HCT116 (cell line): ENCODE results near the gene RFTN1. TPM values are rescaled to one million over a fixed set of nuclear protein-coding genes. Genes with fewer than 3 reads are reported as not detected.

ENCODE experiments used
- ATAC-seq: fragments of 200-7000 bp; cut with Tn5 transposase; 2 replicates; pipeline ENCODE4 v1.9.1; 2020; ENCODE audit warnings: mild to moderate bottlenecking, moderate library complexity
- BruUV-seq: library from RNA; stranded (reverse); fragments of 400-500 nt; replicated peaks from 2 replicates; lab custom pipeline; 2021; lab: Mats Ljungman, UMichigan
- CTCF ChIA-PET: fragments of 300-600 bp; sonication (Branson Sonifier 250); formaldehyde crosslinking; loops from one replicate; lab custom pipeline; 2021; ENCODE audit warnings: antibody characterized with exemption; lab: Charles Lee
- POLR2A ChIA-PET: fragments of 300-600, 350-600 bp; sonication (Branson Sonifier 250); formaldehyde crosslinking; loops from one replicate; lab custom pipeline; 2021; ENCODE audit warnings: antibody characterized with exemption; lab: Charles Lee
- RAD21 ChIA-PET, 2 experiments: fragments of 300-600 bp; sonication (Branson Sonifier 250); formaldehyde crosslinking; loops; one replicate each; lab custom pipeline; 2023; ENCODE audit warnings: low total read pairs in 2 of 2; ENCODE audit not compliant: uncharacterized antibody in 2 of 2, unreplicated experiment in 2 of 2, low non-redundant PET in 1 of 2; lab: Charles Lee
- DNase-seq: peaks from one replicate; pipeline ENCODE4 v3.0.0-alpha.2; 2010; ENCODE audit warnings: low read depth, low spot score
- H2AFZ ChIP-seq: fragments of 200-600 bp; shearing (Covaris generic), sonication (generic); 2 replicates; pipeline ENCODE4 v1.6.1; 2017; ENCODE audit warnings: low read depth, mixed run types, mixed read lengths, antibody characterized with exemption, low read length; ENCODE audit not compliant: poor library complexity, severe bottlenecking
- H3K27ac ChIP-seq: 2 replicates; pipeline ENCODE4 v1.5.1; 2012; ENCODE audit warnings: low read depth, low read length
- H3K27me3 ChIP-seq: fragments of 200-600 bp; sonication (generic); 2 replicates; pipeline ENCODE4 v1.6.1; 2016; ENCODE audit warnings: mixed run types, low read length, mixed read lengths; ENCODE audit not compliant: insufficient read depth
- H3K36me3 ChIP-seq, 2 experiments: fragments of 200-500 bp in 1 of 2; fragments of 200-600 bp in 1 of 2; sonication (Bioruptor generic) in 1 of 2; sonication (generic) in 1 of 2; 2 replicates each; pipeline versions ENCODE4 v1.5.1 to v1.6.1; 2014 to 2016; ENCODE audit warnings: low read length in 2 of 2, inconsistent platforms in 1 of 2, mixed read lengths in 1 of 2, mixed run types in 1 of 2; ENCODE audit not compliant: insufficient read depth in 2 of 2, control insufficient read depth in 1 of 2
- H3K4me1 ChIP-seq, 2 experiments: fragments of 200-600 bp in 1 of 2; sonication (generic) in 1 of 2; 2 replicates each; pipeline versions ENCODE4 v1.5.1 to v1.6.1; 2012 to 2017; ENCODE audit warnings: low read length in 2 of 2, inconsistent platforms in 1 of 2, mild to moderate bottlenecking in 1 of 2, mixed read lengths in 1 of 2, mixed run types in 1 of 2, moderate library complexity in 1 of 2; ENCODE audit not compliant: insufficient read depth in 2 of 2, control insufficient read depth in 1 of 2
- H3K4me2 ChIP-seq: fragments of 200-600 bp; sonication (generic); 2 replicates; pipeline ENCODE4 v1.6.1; 2017; ENCODE audit warnings: mixed run types, low read length, mixed read lengths
- H3K4me3 ChIP-seq, 2 experiments: fragments of 200-600 bp in 1 of 2; sonication (generic) in 1 of 2; replicated peaks in 1 of 2; 2 replicates each; pipeline ENCODE4 v1.5.1; 2011 to 2016; ENCODE audit warnings: low read length in 2 of 2, control low read depth in 1 of 2, low read depth in 1 of 2, mild to moderate bottlenecking in 1 of 2, mixed read lengths in 1 of 2, mixed run types in 1 of 2
- H3K79me2 ChIP-seq: fragments of 200-600 bp; sonication (generic); 2 replicates; pipeline ENCODE4 v1.6.1; 2017; ENCODE audit warnings: mild to moderate bottlenecking, mixed run types, low read length, moderate library complexity, mixed read lengths; ENCODE audit not compliant: insufficient read depth
- H3K9ac ChIP-seq: fragments of 200-600 bp; sonication (generic); 2 replicates; pipeline ENCODE4 v1.6.1; 2016; ENCODE audit warnings: low read length, mixed read lengths
- H3K9me2 ChIP-seq: fragments of 200-600 bp; sonication (generic), shearing (Covaris generic); 2 replicates; pipeline ENCODE4 v1.6.1; 2017; ENCODE audit warnings: mixed run types, mild to moderate bottlenecking, moderate library complexity; ENCODE audit not compliant: insufficient read depth
- H3K9me3 ChIP-seq, 2 experiments: fragments of 200-500 bp in 1 of 2; fragments of 200-600 bp in 1 of 2; sonication (Bioruptor generic) in 1 of 2; sonication (generic) in 1 of 2; 2 replicates each; pipeline ENCODE4 v1.6.1; 2014 to 2017; ENCODE audit warnings: low read length in 2 of 2, mixed read lengths in 2 of 2, inconsistent platforms in 1 of 2, low read depth in 1 of 2, mild to moderate bottlenecking in 1 of 2, mixed run types in 1 of 2, moderate library complexity in 1 of 2; ENCODE audit not compliant: control insufficient read depth in 1 of 2, insufficient read depth in 1 of 2
- H4K20me1 ChIP-seq: fragments of 200-600 bp; sonication (generic), shearing (Covaris generic); 2 replicates; pipeline ENCODE4 v1.6.1; 2017; ENCODE audit warnings: mixed run types, mild to moderate bottlenecking, moderate library complexity; ENCODE audit not compliant: insufficient read depth
- CBX3 ChIP-seq: IDR thresholded peaks from 2 replicates; pipeline ENCODE4 v1.6.1; 2012; ENCODE audit warnings: low read depth
- CEBPB ChIP-seq: IDR thresholded peaks from 2 replicates; pipeline ENCODE4 v1.6.1; 2012; ENCODE audit warnings: low read depth
- CTCF ChIP-seq, 3 experiments: fragments of 200-600 bp in 1 of 3; sonication (generic) in 1 of 3; IDR thresholded peaks in 2 of 3; conservative IDR thresholded peaks in 1 of 3; 2 replicates each; pipeline ENCODE4 v1.5.1; 2012 to 2017; ENCODE audit warnings: low read depth in 2 of 3, low read length in 2 of 3, antibody characterized with exemption in 1 of 3, borderline replicate concordance in 1 of 3, control low read depth in 1 of 3, mild to moderate bottlenecking in 1 of 3, mixed read lengths in 1 of 3, mixed run types in 1 of 3, moderate library complexity in 1 of 3; ENCODE audit not compliant: insufficient read depth in 1 of 3
- MAX ChIP-seq: IDR thresholded peaks from 2 replicates; pipeline ENCODE4 v1.6.1; 2012
- POLR2A ChIP-seq: IDR thresholded peaks from 2 replicates; pipeline ENCODE4 v1.7.0; 2011; ENCODE audit warnings: borderline replicate concordance; ENCODE audit not compliant: insufficient read depth, insufficient read length; ENCODE audit errors: extremely low read depth
- POLR2AphosphoS5 ChIP-seq: IDR thresholded peaks from 2 replicates; pipeline ENCODE4 v1.6.1; 2011; ENCODE audit warnings: mild to moderate bottlenecking, low read depth, low read length, moderate library complexity
- SIN3A ChIP-seq: IDR thresholded peaks from 2 replicates; pipeline ENCODE4 v1.6.1; 2012; ENCODE audit warnings: low read depth
- SP1 ChIP-seq: IDR thresholded peaks from 2 replicates; pipeline ENCODE4 v1.6.1; 2012; ENCODE audit warnings: low read depth
- TCF7L2 ChIP-seq: IDR thresholded peaks from 2 replicates; pipeline ENCODE4 v1.7.0; 2011; ENCODE audit warnings: borderline replicate concordance, inconsistent platforms; ENCODE audit not compliant: insufficient read depth, insufficient read length; ENCODE audit errors: extremely low read depth
- ZNF274 ChIP-seq: fragments of 200-500 bp; sonication (Bioruptor generic); IDR thresholded peaks from 2 replicates; pipeline ENCODE4 v1.6.1; 2014; ENCODE audit warnings: mild to moderate bottlenecking, low read depth, low read length, inconsistent platforms
- intact Hi-C: fragments of 100-400 bp; cut with micrococcal nuclease; formaldehyde crosslinking; loops from 2 replicates; pipeline ENCODE4 v1.10.0; 2022
- total RNA-seq: library from RNA; stranded (reverse); gene quantifications from one replicate; pipeline ENCODE4 v1.2.1, GENCODE V29; 2021; ENCODE audit not compliant: unreplicated experiment
- TF ChIP-seq, protein P1 (sequence below): IDR thresholded peaks from 2 replicates; pipeline ENCODE4 v1.6.1; 2012
- TF ChIP-seq, protein P2 (sequence below): IDR thresholded peaks from 2 replicates; pipeline ENCODE4 v1.6.1; 2011; ENCODE audit warnings: mild to moderate bottlenecking, low read length, moderate library complexity; ENCODE audit not compliant: insufficient replicate concordance; ENCODE audit errors: extremely low read depth

RFTN1 gene
- total RNA-seq, 1 experiment from 2014 or later: 3.9 TPM

DNA sequence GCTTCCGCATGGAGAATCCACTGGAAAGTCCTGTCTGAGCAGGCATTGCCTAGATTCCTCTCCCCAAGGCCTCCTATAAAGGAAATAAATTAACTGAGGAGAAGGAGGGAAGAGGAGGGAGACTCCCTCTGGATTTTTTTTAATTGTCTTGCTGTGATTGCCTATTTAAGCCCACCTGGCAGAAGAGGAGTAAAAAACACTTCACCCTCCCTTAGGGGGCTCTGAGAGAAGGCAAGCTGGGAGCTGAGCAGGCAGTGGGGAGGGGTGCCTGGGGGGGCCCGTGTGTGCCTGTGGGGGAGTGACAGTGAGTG lies 138.6 kb downstream of the RFTN1 start:
- intact Hi-C loops: no loop called here
- CTCF ChIA-PET: no interaction called here
- RAD21 ChIA-PET: no interaction called here
- Histone ChIP-seq H3K36me3 (no peaks in the 10 kb centered on the region), H3K4me1 (peaks cover 6 to 7% of the 10 kb centered on the region in 2 experiments; a peak in 3 of 4 replicates), H2AFZ (no peak overlapping the region), H3K4me2 (no peak overlapping the region), H3K9me2 (no peaks in the 10 kb centered on the region), H3K27ac (no peak overlapping the region), H3K79me2 (no peaks in the 10 kb centered on the region), H3K9ac (no peak overlapping the region), H4K20me1 (no peaks in the 10 kb centered on the region), H3K9me3 (no peaks in the 10 kb centered on the region), H3K4me3 (no peak overlapping the region), H3K27me3 (no peaks in the 10 kb centered on the region)
- no TSS peak for BruUV-seq
- ATAC-seq (no peak), DNase-seq (no peak)
- TF ChIP-seq ZNF274 (no peak), MAX (no peak), TCF7L2 (no peak), CBX3 (no peak), SIN3A (no peak), POLR2A (no peak), CEBPB (no peak), SP1 (no peak), CTCF (IDR thresholded peaks at IDR 0.05 in 2 of 3, conservative IDR thresholded peaks at IDR 0.05 in 1 of 3; ENCODE audit: borderline replicate concordance in 1 of 3, insufficient read depth in 1 of 3, low read depth in 2 of 3, low read length in 2 of 3) (no peak), POLR2AphosphoS5 (no peak)
- TF ChIP-seq, protein P1, sequence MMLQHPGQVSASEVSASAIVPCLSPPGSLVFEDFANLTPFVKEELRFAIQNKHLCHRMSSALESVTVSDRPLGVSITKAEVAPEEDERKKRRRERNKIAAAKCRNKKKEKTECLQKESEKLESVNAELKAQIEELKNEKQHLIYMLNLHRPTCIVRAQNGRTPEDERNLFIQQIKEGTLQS: no peak
- TF ChIP-seq, protein P2, sequence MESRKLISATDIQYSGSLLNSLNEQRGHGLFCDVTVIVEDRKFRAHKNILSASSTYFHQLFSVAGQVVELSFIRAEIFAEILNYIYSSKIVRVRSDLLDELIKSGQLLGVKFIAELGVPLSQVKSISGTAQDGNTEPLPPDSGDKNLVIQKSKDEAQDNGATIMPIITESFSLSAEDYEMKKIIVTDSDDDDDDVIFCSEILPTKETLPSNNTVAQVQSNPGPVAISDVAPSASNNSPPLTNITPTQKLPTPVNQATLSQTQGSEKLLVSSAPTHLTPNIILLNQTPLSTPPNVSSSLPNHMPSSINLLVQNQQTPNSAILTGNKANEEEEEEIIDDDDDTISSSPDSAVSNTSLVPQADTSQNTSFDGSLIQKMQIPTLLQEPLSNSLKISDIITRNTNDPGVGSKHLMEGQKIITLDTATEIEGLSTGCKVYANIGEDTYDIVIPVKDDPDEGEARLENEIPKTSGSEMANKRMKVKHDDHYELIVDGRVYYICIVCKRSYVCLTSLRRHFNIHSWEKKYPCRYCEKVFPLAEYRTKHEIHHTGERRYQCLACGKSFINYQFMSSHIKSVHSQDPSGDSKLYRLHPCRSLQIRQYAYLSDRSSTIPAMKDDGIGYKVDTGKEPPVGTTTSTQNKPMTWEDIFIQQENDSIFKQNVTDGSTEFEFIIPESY: no peak
- POLR2A ChIA-PET: interaction anchor here (0.6 kb wide), 1 partner anchor 26 kb away, joined by 3 read pairs; no protein-coding TSS in a partner anchor
